ENCODE measurements around the gene SBK3. TPM values are rescaled to one million over a fixed set of nuclear protein-coding genes. Genes with fewer than 3 reads are reported as not detected.
"Not testable (repeated sequence)": the region's sequence is repeated elsewhere in the genome, so short reads cannot be mapped to it uniquely, and the experiment has no call there.

SBK3 gene
- total RNA-seq, 1 donor, result not detected

DNA sequence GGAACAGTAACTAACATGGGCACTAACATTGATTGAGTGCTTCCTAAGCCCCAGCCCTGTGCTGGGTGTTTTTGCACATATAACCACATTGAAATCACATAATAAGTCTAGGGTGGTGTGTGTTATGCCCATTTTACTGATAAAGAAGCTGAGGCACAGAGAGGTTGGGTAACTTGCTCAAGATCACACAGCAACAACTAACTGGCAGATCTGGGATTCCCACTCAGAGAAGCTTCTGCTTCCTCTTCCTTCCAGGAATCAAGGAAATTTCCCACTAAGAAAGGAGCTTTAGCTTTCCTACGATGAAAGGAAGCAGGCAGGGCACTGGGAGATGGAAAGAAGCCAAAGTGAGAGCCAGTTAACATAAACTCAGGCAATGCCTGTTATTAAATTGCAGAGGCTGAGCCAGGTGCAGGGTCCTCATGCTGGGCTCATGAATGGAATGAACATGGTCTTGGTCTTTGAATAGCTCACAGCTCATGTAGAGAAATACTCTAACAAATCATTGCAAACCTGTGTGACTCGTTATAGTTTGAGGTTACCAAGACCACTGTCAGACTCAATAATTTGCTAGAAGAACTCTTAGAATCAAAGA, 47.0 kb downstream of the SBK3 start:
- Histone ChIP-seq H3K4me1 (ENCODE audit: insufficient read depth, low read length) (peaks cover 4% of the 10 kb centered on the region), H3K27me3 (ENCODE audit: insufficient read depth, low read length) (no peaks in the 10 kb centered on the region), H3K9me3 (ENCODE audit: low read depth, low read length) (no peaks in the 10 kb centered on the region), H3K4me3 (ENCODE audit: low read length) (no peak overlapping the region)

DNA sequence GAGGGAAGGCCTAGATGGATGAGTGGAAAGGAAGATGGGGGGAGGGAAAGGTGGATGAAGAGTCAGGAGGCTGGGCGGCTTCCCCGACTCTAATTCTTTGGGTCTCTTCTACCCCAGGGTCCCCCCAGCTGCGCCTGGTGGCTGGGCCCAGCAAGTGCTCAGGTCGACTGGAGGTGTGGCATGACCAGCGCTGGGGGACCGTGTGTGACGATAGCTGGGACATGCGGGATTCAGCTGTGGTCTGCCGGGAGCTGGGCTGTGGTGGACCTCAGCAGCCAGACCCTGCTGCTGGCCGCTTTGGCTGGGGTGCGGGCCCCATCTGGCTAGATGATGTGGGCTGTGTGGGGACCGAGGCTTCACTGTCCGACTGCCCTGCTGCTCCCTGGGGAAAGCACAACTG, 47.6 kb downstream of the SBK3 start:
- no peaks in the 10 kb centered on the region for H3K4me1 ChIP-seq (ENCODE audit: insufficient read depth, low read length)
- H3K4me3 ChIP-seq (ENCODE audit: low read length), result no peak overlapping the region
- H3K27me3 ChIP-seq (ENCODE audit: insufficient read depth, low read length), result no peaks in the 10 kb centered on the region
- H3K9me3 ChIP-seq (ENCODE audit: low read depth, low read length), result no peaks in the 10 kb centered on the region

DNA sequence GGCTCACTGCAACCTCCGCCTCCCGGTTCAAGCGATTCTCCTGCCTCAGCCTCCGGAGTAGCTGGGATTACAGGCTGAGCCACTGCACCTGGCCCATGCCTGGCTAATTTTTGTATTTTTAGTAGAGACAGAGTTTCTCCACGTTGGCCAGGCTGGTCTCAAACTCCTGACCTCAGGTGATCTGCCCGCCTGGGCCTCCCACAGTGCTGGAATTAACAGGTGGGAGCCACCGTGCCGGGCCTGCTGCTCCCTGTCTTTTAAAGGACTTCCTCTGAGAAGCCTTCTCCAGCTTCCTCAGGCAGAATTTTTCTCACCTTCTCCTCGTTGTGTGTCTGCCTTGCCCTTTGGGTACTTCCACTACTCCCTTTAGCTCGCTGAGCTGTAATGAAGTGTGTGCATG, 48.5 kb downstream of the SBK3 start:
- not testable (repeated sequence) for H3K4me3 ChIP-seq (ENCODE audit: low read length); H3K27me3 ChIP-seq (ENCODE audit: insufficient read depth, low read length); H3K9me3 ChIP-seq (ENCODE audit: low read depth, low read length); H3K4me1 ChIP-seq (ENCODE audit: insufficient read depth, low read length)

DNA sequence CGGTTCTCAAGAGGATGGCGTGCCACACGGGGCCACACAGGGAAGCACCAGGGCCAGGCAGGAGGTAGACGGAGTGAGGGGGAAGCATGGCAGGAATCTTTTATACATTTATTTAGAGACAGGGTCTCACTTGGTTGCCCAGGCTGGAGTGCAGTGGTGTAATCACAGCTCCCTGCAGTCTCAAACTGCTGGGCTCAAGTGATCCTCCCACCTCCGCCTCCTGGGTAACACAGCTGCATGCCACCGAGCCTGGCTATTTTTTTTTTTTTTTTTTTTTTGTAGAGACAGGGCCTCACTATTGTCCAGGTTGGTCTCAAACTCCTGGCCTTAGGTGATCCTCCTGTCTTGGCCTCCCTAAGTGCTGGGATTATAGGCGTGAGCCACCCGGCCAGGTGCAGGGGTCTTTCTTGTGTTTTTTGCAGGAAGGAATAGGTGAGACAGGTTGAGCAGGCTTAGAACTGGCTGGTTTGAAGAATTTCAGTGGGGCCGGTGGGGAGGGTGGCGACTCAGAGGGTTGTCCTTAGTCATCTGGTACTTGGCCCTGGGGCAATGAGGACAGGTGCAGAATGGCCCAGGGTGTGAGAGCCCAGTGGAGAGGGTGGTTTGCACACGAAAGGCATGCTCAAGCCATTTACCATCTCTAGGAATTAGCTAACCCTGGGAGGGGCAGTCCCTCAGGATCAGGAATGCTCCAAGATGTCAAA, 49.5 kb downstream of the SBK3 start:
- Histone ChIP-seq H3K4me3 (ENCODE audit: low read length) (no peak overlapping the region), H3K4me1 (ENCODE audit: insufficient read depth, low read length) (no peaks in the 10 kb centered on the region), H3K27me3 (ENCODE audit: insufficient read depth, low read length) (no peaks in the 10 kb centered on the region), H3K9me3 (ENCODE audit: low read depth, low read length) (no peaks in the 10 kb centered on the region)

DNA sequence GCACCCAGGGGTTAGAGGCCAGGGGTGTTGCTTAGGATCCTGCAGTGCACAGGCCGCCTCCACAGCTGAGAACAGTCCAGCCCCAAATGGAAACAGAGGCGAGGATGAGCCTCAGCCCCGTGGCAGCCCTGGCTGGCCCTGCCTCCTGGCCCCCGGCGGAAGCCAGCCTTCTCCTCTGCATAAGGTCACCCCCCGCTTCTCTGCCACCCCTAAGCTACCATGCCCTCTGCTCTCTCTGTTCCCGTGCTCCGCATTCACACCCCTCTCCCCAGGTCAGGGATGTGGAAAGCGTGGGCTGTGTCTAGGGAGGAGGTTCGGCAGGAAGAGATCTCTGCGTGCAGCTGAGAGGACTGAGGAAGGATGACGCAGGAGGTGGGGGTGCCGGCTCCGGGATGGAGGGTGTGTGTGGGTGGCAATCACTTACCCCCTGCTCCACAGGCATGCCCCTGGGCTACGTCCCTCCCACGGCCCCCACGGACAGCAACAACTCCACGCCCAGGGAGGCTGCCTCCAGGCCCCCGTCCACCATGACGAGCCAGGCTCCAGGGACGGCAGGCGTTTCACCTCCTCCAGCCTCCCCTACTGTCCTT, 51.1 kb downstream of the SBK3 start:
- no peak overlapping the region for H3K4me3 ChIP-seq (ENCODE audit: low read length)
- no peaks in the 10 kb centered on the region for H3K27me3 ChIP-seq (ENCODE audit: insufficient read depth, low read length)
- no peaks in the 10 kb centered on the region for H3K4me1 ChIP-seq (ENCODE audit: insufficient read depth, low read length)
- no peaks in the 10 kb centered on the region for H3K9me3 ChIP-seq (ENCODE audit: low read depth, low read length)

DNA sequence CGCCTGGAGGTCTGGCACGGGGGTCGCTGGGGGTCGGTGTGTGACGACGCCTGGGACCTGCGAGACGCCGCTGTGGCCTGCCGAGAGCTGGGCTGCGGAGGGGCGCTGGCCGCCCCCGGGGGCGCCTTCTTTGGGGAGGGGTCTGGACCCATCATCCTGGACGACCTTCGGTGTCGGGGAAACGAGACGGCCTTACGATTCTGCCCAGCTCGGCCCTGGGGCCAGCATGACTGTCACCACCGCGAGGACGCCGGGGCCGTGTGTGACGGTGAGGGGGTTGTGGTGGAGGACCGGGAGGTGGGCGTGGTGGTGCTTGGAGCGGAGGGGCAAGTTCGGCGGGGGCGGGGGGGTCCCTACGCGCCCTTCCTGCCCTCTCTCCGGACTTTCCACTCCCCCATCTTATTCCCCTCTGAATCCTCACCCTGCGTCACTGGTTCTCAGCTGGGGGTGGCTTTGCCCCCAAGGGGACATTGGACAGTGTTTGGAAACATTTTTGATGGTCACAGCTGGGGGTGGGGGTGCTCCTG, 51.6 kb downstream of the SBK3 start:
- no peaks in the 10 kb centered on the region for H3K9me3 ChIP-seq (ENCODE audit: low read depth, low read length)
- H3K4me1 ChIP-seq (ENCODE audit: insufficient read depth, low read length), result no peaks in the 10 kb centered on the region

DNA sequence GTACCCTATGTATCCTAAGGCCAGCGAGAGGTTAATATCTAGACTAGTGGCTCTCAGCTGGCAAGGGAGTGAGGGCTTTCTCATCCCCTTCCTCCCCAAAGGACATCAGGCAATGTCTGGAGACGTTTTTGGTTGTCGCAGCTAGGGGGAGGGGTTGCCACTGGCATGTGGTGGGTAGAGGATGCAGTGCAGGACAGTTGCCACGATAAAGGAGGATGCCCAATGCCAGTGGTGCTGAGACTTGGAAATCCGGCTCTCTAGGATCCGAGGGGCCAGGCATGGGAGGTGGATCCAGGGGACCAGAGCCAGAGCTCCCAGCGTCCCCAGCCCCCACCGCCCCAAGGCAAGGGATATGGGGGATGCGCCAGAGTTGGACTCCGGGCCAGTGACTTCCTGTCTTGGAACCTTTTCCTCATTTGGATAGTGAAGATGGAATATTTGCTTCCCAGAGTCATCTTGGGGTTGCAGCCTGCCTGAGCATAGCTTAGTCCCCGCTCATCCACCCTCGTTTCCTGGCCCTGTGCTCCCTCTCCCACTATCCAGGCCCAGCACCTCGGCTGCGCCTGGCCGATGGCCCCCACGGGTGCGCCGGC, 52.2 kb downstream of the SBK3 start:
- no peak overlapping the region for H3K4me3 ChIP-seq (ENCODE audit: low read length)
- no peaks in the 10 kb centered on the region for H3K9me3 ChIP-seq (ENCODE audit: low read depth, low read length)
- no peaks in the 10 kb centered on the region for H3K4me1 ChIP-seq (ENCODE audit: insufficient read depth, low read length)
- H3K27me3 ChIP-seq (ENCODE audit: insufficient read depth, low read length), result no peaks in the 10 kb centered on the region

More for the DNA sequence above, 51.6 kb downstream of the SBK3 start:
- Histone ChIP-seq H3K4me3 (ENCODE audit: low read length) (no peak overlapping the region), H3K27me3 (ENCODE audit: insufficient read depth, low read length) (no peaks in the 10 kb centered on the region)

DNA sequence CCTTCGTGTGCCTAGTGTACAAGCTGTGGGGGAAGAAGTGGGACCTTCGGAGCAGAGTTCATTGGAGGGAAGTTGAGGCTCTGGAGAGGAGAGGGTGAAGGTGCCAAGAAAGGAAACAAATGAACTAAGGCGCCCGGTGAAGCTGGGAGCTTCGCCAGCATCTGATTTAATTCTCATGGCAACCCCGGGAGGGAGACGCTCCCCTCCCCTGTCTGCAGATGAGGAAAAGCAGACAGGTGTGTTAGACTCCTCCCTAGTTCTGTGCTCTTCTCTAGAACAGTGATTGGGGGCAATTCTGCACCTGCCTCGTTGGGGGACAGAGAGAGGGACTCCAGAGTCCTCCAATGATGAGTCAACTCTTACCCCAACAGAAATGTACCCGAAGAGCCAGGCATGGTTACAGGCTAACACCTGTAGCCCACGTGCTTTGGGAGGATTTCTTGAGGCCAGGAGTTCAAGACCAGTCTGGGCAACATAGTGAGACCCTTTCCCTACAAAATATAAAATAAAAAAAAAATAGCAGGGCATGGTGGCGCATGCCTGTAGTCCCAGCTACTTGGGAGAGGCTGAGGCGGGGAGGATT, 52.9 kb downstream of the SBK3 start:
- H3K27me3 ChIP-seq (ENCODE audit: insufficient read depth, low read length), result no peaks in the 10 kb centered on the region
- H3K4me3 ChIP-seq (ENCODE audit: low read length), result no peak overlapping the region
- H3K9me3 ChIP-seq (ENCODE audit: low read depth, low read length), result no peaks in the 10 kb centered on the region
- no peaks in the 10 kb centered on the region for H3K4me1 ChIP-seq (ENCODE audit: insufficient read depth, low read length)

DNA sequence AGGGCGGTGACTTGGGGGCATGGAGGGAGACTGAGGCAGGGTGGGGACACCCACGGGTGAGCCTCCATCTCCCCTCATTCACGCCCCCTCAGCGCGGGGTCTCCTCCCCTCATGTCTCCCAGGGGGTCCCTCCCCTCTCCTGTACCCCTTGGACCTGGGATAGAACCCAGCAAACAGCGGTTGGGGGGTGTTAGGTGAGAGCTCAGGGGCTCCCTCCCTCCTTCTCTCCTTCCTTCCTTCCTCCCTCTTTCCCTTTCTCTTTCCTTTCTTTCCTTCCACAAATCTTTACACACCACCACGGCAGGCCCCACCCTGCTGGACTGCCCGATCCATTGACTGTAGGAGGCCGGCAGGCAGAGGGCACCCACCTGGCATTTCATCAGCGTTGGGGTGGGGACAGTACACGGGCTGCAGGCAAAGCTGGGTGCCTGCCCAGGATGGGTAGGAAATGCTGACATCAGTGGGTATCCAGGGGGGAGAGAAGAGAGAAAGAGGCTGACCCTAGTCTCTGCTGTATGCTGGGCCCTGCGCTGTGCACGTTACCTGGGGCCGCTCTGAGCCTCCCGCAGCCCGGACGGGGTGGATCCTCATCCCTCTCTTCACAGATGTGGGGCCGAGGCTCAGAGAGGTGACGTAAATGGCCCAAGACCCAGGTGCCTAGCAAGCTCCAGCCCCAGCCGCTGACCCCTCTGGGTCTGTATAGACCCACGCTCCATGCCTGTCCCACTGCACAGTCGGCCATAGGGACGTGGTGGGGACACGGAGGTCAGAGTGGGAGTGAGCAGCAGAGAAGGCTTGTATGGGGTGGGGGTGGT, 53.6 kb downstream of the SBK3 start:
- Histone ChIP-seq H3K4me1 (ENCODE audit: insufficient read depth, low read length) (no peaks in the 10 kb centered on the region), H3K4me3 (ENCODE audit: low read length) (no peak overlapping the region), H3K27me3 (ENCODE audit: insufficient read depth, low read length) (no peaks in the 10 kb centered on the region), H3K9me3 (ENCODE audit: low read depth, low read length) (no peaks in the 10 kb centered on the region)

Other genes with a start within 250 kb of the SBK3 start
- 2.0 TPM for gene TMEM150B, start 220.2 kb downstream of the SBK3 start, total RNA-seq
- 14.3 TPM for gene KMT5C, start 205.7 kb downstream of the SBK3 start, total RNA-seq
- not detected for gene COX6B2, start 190.8 kb downstream of the SBK3 start, total RNA-seq
- gene GARIN5B, start 182.3 kb downstream of the SBK3 start, total RNA-seq, result not detected
- gene IL11, start 175.1 kb downstream of the SBK3 start, total RNA-seq, result 0.10 TPM
- gene TMEM190, start 168.7 kb downstream of the SBK3 start, total RNA-seq, result not detected
- gene TMEM238, start 161.3 kb downstream of the SBK3 start, total RNA-seq, result 1.9 TPM
- 605 TPM for gene RPL28, start 159.6 kb downstream of the SBK3 start, total RNA-seq
- gene UBE2S, start 137.8 kb downstream of the SBK3 start, total RNA-seq, result 20.7 TPM
- not detected for gene SHISA7, start 102.2 kb downstream of the SBK3 start, total RNA-seq
- gene ISOC2, start 83.9 kb downstream of the SBK3 start, total RNA-seq, result 4.5 TPM
- gene C19orf85, start 80.8 kb downstream of the SBK3 start, total RNA-seq, result not detected
- gene ZNF628, start 68.9 kb downstream of the SBK3 start, total RNA-seq, result 3.5 TPM
- gene NAT14, start 60.4 kb downstream of the SBK3 start, total RNA-seq, result 1.9 TPM
- gene SSC5D, start 57.1 kb downstream of the SBK3 start, total RNA-seq, result 0.10 TPM
- not detected for gene SBK2, start 8.4 kb downstream of the SBK3 start, total RNA-seq
- gene ZNF579, start 35.3 kb upstream of the SBK3 start, total RNA-seq, result 2.7 TPM
- gene FIZ1, start 54.0 kb upstream of the SBK3 start, total RNA-seq, result 2.2 TPM
- 9.6 TPM for gene ZNF524, start 54.7 kb upstream of the SBK3 start, total RNA-seq
- gene ZNF865, start 60.1 kb upstream of the SBK3 start, total RNA-seq, result 3.3 TPM
- 6.3 TPM for gene ZNF784, start 79.0 kb upstream of the SBK3 start, total RNA-seq
- 14.4 TPM for gene ZNF580, start 95.5 kb upstream of the SBK3 start, total RNA-seq
- 19.0 TPM for gene ZNF581, start 98.1 kb upstream of the SBK3 start, total RNA-seq
- gene CCDC106, start 102.7 kb upstream of the SBK3 start, total RNA-seq, result 1.9 TPM
- 55.6 TPM for gene U2AF2, start 109.5 kb upstream of the SBK3 start, total RNA-seq
- gene EPN1, start 129.7 kb upstream of the SBK3 start, total RNA-seq, result 23.5 TPM
- not detected for gene NLRP9, start 192.9 kb upstream of the SBK3 start, total RNA-seq
- gene RFPL4A, start 213.6 kb upstream of the SBK3 start, total RNA-seq, result not detected
- gene RFPL4AL1, start 223.6 kb upstream of the SBK3 start, total RNA-seq, result not detected

All from mononuclear cell (primary cell).